ENCODE measurements around the gene PNLIP.

The PNLIP gene

GRCh38 chr10:116608686-116609594 lies 63.2 kb downstream of the PNLIP start:
- Histone ChIP-seq H3K79me2 (ENCODE audit: insufficient read depth, low read length) (no peaks in the 10 kb centered on the region), H3K27ac (ENCODE audit: low read depth, low read length) (no peak overlapping the region), H3F3A (ENCODE audit: insufficient read depth) (no peaks in the 10 kb centered on the region), H4K20me1 (ENCODE audit: low read depth, low read length) (no peaks in the 10 kb centered on the region), H3K9me3 (ENCODE audit: insufficient read depth, low read length) (no peaks in the 10 kb centered on the region), H3K9ac (ENCODE audit: low read length) (no peak overlapping the region), H3K27me3 (ENCODE audit: low read length) (no peaks in the 10 kb centered on the region), H3K4me2 (ENCODE audit: low read depth, low read length, poor library complexity, severe bottlenecking) (no peak overlapping the region), H3K36me3 (ENCODE audit: low read length) (no peaks in the 10 kb centered on the region), H2AFZ (ENCODE audit: low read depth, low read length, severe bottlenecking) (no peak overlapping the region), H3K4me3 (ENCODE audit: insufficient read depth, low read length, poor library complexity, severe bottlenecking) (no peak overlapping the region), H3K9me2 (replicated peaks; ENCODE audit: insufficient read depth, low read length) (no peaks in the 10 kb centered on the region)
- no peak for TF ChIP-seq CTCF (IDR thresholded peaks at IDR 0.05; ENCODE audit: insufficient read depth, low read length, poor library complexity, severe bottlenecking)
- TF ChIP-seq EZH2phosphoT487 (conservative IDR thresholded peaks at IDR 0.05; ENCODE audit: low read length): no peak

DNA sequence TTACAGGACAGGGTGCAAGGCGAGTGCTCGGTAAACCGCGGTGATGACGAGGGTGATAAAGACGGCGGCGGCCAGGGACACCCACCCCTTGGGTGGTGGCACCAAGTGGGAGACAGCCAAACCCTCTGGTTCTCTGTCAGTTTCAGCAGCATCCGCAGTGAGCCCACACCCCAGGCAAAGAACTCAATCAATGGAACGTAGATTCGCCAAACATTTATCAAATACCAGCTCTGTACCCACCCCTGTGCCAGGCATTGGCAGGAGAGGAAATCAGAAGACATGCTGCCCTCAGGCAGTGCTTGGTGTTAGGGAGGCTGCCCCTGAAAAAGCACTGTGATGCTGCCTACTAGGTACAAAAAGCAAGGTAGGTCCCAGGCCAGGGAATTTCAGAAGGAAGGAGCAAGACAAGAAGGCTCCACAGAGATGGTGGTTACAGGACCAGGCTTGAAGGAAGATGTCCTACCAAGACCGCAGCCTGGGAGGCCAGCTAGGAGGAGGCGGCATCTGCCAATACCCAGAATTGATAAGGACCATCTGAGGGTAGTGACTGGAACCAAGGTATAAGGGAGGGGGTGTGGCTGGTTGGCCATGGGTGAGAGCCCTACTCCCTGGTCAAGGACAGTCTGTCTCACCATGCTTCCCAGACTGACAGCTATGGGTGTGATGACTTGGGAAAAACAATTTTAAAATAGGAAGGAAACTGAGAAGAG lies 64.9 kb downstream of the PNLIP start:
- TF ChIP-seq CTCF (IDR thresholded peaks at IDR 0.05; ENCODE audit: insufficient read depth, low read length, poor library complexity, severe bottlenecking) (no peak), EZH2phosphoT487 (conservative IDR thresholded peaks at IDR 0.05; ENCODE audit: low read length) (no peak)
- H3K4me3 ChIP-seq (ENCODE audit: insufficient read depth, low read length, poor library complexity, severe bottlenecking): no peak overlapping the region

GRCh38 chr10:116611153-116611545 lies 65.4 kb downstream of the PNLIP start:
- Histone ChIP-seq H3K36me3 (ENCODE audit: low read length) (no peaks in the 10 kb centered on the region), H3K9me3 (ENCODE audit: insufficient read depth, low read length) (no peaks in the 10 kb centered on the region)
- TF ChIP-seq EZH2phosphoT487 (conservative IDR thresholded peaks at IDR 0.05; ENCODE audit: low read length) (no peak), CTCF (IDR thresholded peaks at IDR 0.05; ENCODE audit: insufficient read depth, low read length, poor library complexity, severe bottlenecking) (no peak)

More for the DNA sequence above, 64.9 kb downstream of the PNLIP start:
- H3K9me3 ChIP-seq (ENCODE audit: insufficient read depth, low read length): no peaks in the 10 kb centered on the region
- no peak overlapping the region for H2AFZ ChIP-seq (ENCODE audit: low read depth, low read length, severe bottlenecking)
- H3K79me2 ChIP-seq (ENCODE audit: insufficient read depth, low read length): no peaks in the 10 kb centered on the region
- no peaks in the 10 kb centered on the region for H3K36me3 ChIP-seq (ENCODE audit: low read length)
- no peak overlapping the region for H3K4me2 ChIP-seq (ENCODE audit: low read depth, low read length, poor library complexity, severe bottlenecking)
- no peaks in the 10 kb centered on the region for H4K20me1 ChIP-seq (ENCODE audit: low read depth, low read length)
- H3K27ac ChIP-seq (ENCODE audit: low read depth, low read length): no peak overlapping the region
- no peak overlapping the region for H3K9ac ChIP-seq (ENCODE audit: low read length)
- H3K27me3 ChIP-seq (ENCODE audit: low read length): no peaks in the 10 kb centered on the region
- H3K9me2 ChIP-seq (replicated peaks; ENCODE audit: insufficient read depth, low read length): no peaks in the 10 kb centered on the region
- no peaks in the 10 kb centered on the region for H3F3A ChIP-seq (ENCODE audit: insufficient read depth)

More at GRCh38 chr10:116611153-116611545, 65.4 kb downstream of the PNLIP start:
- Histone ChIP-seq H4K20me1 (ENCODE audit: low read depth, low read length) (no peaks in the 10 kb centered on the region), H3K4me2 (ENCODE audit: low read depth, low read length, poor library complexity, severe bottlenecking) (no peak overlapping the region), H3K9ac (ENCODE audit: low read length) (no peak overlapping the region), H3K27me3 (ENCODE audit: low read length) (no peaks in the 10 kb centered on the region), H3K9me2 (replicated peaks; ENCODE audit: insufficient read depth, low read length) (no peaks in the 10 kb centered on the region), H3K4me3 (ENCODE audit: insufficient read depth, low read length, poor library complexity, severe bottlenecking) (no peak overlapping the region), H3F3A (ENCODE audit: insufficient read depth) (no peaks in the 10 kb centered on the region), H3K27ac (ENCODE audit: low read depth, low read length) (no peak overlapping the region), H3K79me2 (ENCODE audit: insufficient read depth, low read length) (no peaks in the 10 kb centered on the region), H2AFZ (ENCODE audit: low read depth, low read length, severe bottlenecking) (no peak overlapping the region)

Data from SU-DHL-6 (cell line).